Gastroesophageal sphincter (tissue), 3 donors: ENCODE data around the gene NLRP12.

Experiments used
- CTCF ChIP-seq, 4 experiments: fragments of 200-600 bp in 2 of 4; fragments of 450-650 bp in 2 of 4; sonication (generic) in 1 of 4; IDR thresholded peaks; one replicate each; pipeline ENCODE4 v1.5.1; 2017 to 2019; ENCODE audit warnings: antibody characterized with exemption in 4 of 4, mild to moderate bottlenecking in 2 of 4, moderate library complexity in 2 of 4
- EP300 ChIP-seq: sonication (generic); formaldehyde crosslinking; IDR thresholded peaks from one replicate; pipeline ENCODE4 v1.6.1; 2017; ENCODE audit warnings: antibody characterized with exemption, mild to moderate bottlenecking

GRCh38 chr19:53786744-53787143 lies 37.4 kb downstream of the NLRP12 start:
- TF ChIP-seq CTCF (IDR thresholded peaks at IDR 0.05) (no peak), EP300 (no peak)
